GM12875 (cell line): ENCODE results near the gene VIPR2.
"Not testable (repeated sequence)": the region's sequence is repeated elsewhere in the genome, so short reads cannot be mapped to it uniquely, and the experiment has no call there.

ENCODE experiments used
- H3K4me3 ChIP-seq: one replicate; pipeline ENCODE4 v1.5.1; 2011; ENCODE audit warnings: low read depth, low read length, control low read depth
- CTCF ChIP-seq: IDR thresholded peaks from 2 replicates; pipeline ENCODE4 v1.5.1; 2011; ENCODE audit warnings: low read depth, mild to moderate bottlenecking, control low read depth, inconsistent platforms, low read length, moderate library complexity, borderline replicate concordance; ENCODE audit not compliant: insufficient read depth

VIPR2 gene

GRCh38 chr7:159136846-159137245 lies 7.8 kb downstream of the VIPR2 start:
- H3K4me3 ChIP-seq, result no peak overlapping the region
- TF ChIP-seq CTCF, result no peak

- TF ChIP-seq CTCF, result no peak
- no peak overlapping the region for H3K4me3 ChIP-seq
Observed at GRCh38 chr7:159136442-159136841, 8.2 kb downstream of the VIPR2 start.

GRCh38 chr7:159136013-159136412 lies 8.7 kb downstream of the VIPR2 start:
- no peak for TF ChIP-seq CTCF

GRCh38 chr7:159132670-159133443 lies 11.8 kb downstream of the VIPR2 start:
- H3K4me3 ChIP-seq, result not testable (repeated sequence)

More at GRCh38 chr7:159136013-159136412, 8.7 kb downstream of the VIPR2 start:
- H3K4me3 ChIP-seq, result no peak overlapping the region

- TF ChIP-seq CTCF, result no peak
Observed at GRCh38 chr7:159130820-159131219, 13.8 kb downstream of the VIPR2 start.

GRCh38 chr7:159130199-159130775 lies 14.4 kb downstream of the VIPR2 start:
- no peak for TF ChIP-seq CTCF

More at GRCh38 chr7:159130820-159131219, 13.8 kb downstream of the VIPR2 start:
- H3K4me3 ChIP-seq, result no peak overlapping the region

GRCh38 chr7:159128767-159129166 lies 15.9 kb downstream of the VIPR2 start:
- no peak for TF ChIP-seq CTCF
- no peak overlapping the region for H3K4me3 ChIP-seq

More at GRCh38 chr7:159130199-159130775, 14.4 kb downstream of the VIPR2 start:
- no peak overlapping the region for H3K4me3 ChIP-seq
